Stimulated activated effector memory CD8-positive, alpha-beta T cell treated with anti-CD3 and anti-CD28 coated beads, Interleukin-12 subunit alpha, Interleukin-12 subunit beta, amount 100 ng/mL, for 72 hours (primary cell): ENCODE data around the gene QPRT.
"Not testable (repeated sequence)": the region's sequence is repeated elsewhere in the genome, so short reads cannot be mapped to it uniquely, and the experiment has no call there.

Experiments used
- ATAC-seq: fragments of 150-1000 bp; cut with Tn5 transposase; 2 replicates; pipeline ENCODE4 v1.10.0; 2021
- DNase-seq, 2 donors: peaks; one replicate each; pipeline ENCODE4 v3.0.0; 2021 to 2022; ENCODE audit warnings: low spot score in 2 of 2
- H3K27ac Mint-ChIP-seq: one replicate; pipeline ENCODE4 v1.8.0; 2022; ENCODE audit warnings: mild to moderate bottlenecking, mixed read lengths
- H3K36me3 Mint-ChIP-seq: one replicate; pipeline ENCODE4 v1.8.0; 2022; ENCODE audit warnings: mild to moderate bottlenecking, mixed read lengths
- H3K4me1 Mint-ChIP-seq: one replicate; pipeline ENCODE4 v1.8.0; 2022; ENCODE audit warnings: mixed read lengths
- H3K4me3 Mint-ChIP-seq: one replicate; pipeline ENCODE4 v1.8.0; 2022; ENCODE audit warnings: mild to moderate bottlenecking, mixed read lengths
- H3K9me3 Mint-ChIP-seq: one replicate; pipeline ENCODE4 v1.8.0; 2022; ENCODE audit warnings: mixed read lengths

QPRT gene

GRCh38 chr16:29674188-29674587, 4.8 kb upstream of the QPRT start:
- Mint-ChIP-seq H3K36me3 (peaks cover 41% of the 10 kb centered on the region), H3K4me3 (no peak overlapping the region), H3K9me3 (no peaks in the 10 kb centered on the region), H3K27ac (no peak overlapping the region), H3K4me1 (peaks cover 29% of the 10 kb centered on the region)
- DNase-seq (no peak), ATAC-seq (no peak)

- DNase-seq (no peak), ATAC-seq (peak; percentile 67)
- H3K9me3 Mint-ChIP-seq = no peaks in the 10 kb centered on the region
- peaks cover 26% of the 10 kb centered on the region for H3K4me1 Mint-ChIP-seq
- no peak overlapping the region for H3K4me3 Mint-ChIP-seq
- H3K27ac Mint-ChIP-seq = no peak overlapping the region
- peaks cover 22% of the 10 kb centered on the region for H3K36me3 Mint-ChIP-seq
These were observed 3.0 kb upstream of the QPRT start for GRCh38 chr16:29675811-29676643.

GRCh38 chr16:29676989-29677785, 1.8 kb upstream of the QPRT start:
- no peak overlapping the region for H3K27ac Mint-ChIP-seq
- peaks cover 20% of the 10 kb centered on the region for H3K4me1 Mint-ChIP-seq
- no peak for DNase-seq
- no peak for ATAC-seq
- H3K4me3 Mint-ChIP-seq = no peak overlapping the region
- H3K36me3 Mint-ChIP-seq = peaks cover 11% of the 10 kb centered on the region
- H3K9me3 Mint-ChIP-seq = no peaks in the 10 kb centered on the region

- H3K36me3 Mint-ChIP-seq = no peaks in the 10 kb centered on the region
- peaks cover 12% of the 10 kb centered on the region for H3K4me1 Mint-ChIP-seq
- H3K9me3 Mint-ChIP-seq = no peaks in the 10 kb centered on the region
- no peak for ATAC-seq
- peak overlapping the region; percentile 75 for H3K27ac Mint-ChIP-seq
- H3K4me3 Mint-ChIP-seq = peak overlapping the region; percentile 57
- no peak for DNase-seq
These were observed 1.2 kb downstream of the QPRT start for GRCh38 chr16:29680180-29680598.

- Mint-ChIP-seq H3K36me3 (no peaks in the 10 kb centered on the region), H3K27ac (peak overlapping the region; percentile 16), H3K4me1 (peaks cover 20% of the 10 kb centered on the region), H3K9me3 (no peaks in the 10 kb centered on the region), H3K4me3 (no peak overlapping the region)
- ATAC-seq (no peak), DNase-seq (no peak)
These were observed 4.6 kb downstream of the QPRT start for GRCh38 chr16:29683543-29684090.

- Mint-ChIP-seq H3K9me3 (no peaks in the 10 kb centered on the region), H3K36me3 (no peaks in the 10 kb centered on the region), H3K27ac (no peak overlapping the region), H3K4me1 (peaks cover 13% of the 10 kb centered on the region), H3K4me3 (no peak overlapping the region)
- no peak for DNase-seq
- ATAC-seq = no peak
These were observed 5.7 kb downstream of the QPRT start for GRCh38 chr16:29684679-29685078.

GRCh38 chr16:29686740-29687332, 7.9 kb downstream of the QPRT start:
- Mint-ChIP-seq H3K4me1 (peaks cover 17% of the 10 kb centered on the region), H3K36me3 (no peaks in the 10 kb centered on the region), H3K27ac (peak overlapping the region; percentile 48), H3K4me3 (no peak overlapping the region), H3K9me3 (no peaks in the 10 kb centered on the region)
- ATAC-seq (no peak), DNase-seq (no peak)

GRCh38 chr16:29687755-29688154, 8.8 kb downstream of the QPRT start:
- no peaks in the 10 kb centered on the region for H3K36me3 Mint-ChIP-seq
- DNase-seq = no peak

GRCh38 chr16:29688172-29688571, 9.2 kb downstream of the QPRT start:
- Mint-ChIP-seq H3K9me3 (no peaks in the 10 kb centered on the region), H3K4me1 (peaks cover 18% of the 10 kb centered on the region), H3K4me3 (no peak overlapping the region), H3K36me3 (no peaks in the 10 kb centered on the region), H3K27ac (no peak overlapping the region)
- no peak for DNase-seq
- no peak for ATAC-seq

More at GRCh38 chr16:29687755-29688154, 8.8 kb downstream of the QPRT start:
- no peak for ATAC-seq
- H3K4me3 Mint-ChIP-seq = no peak overlapping the region
- H3K9me3 Mint-ChIP-seq = no peaks in the 10 kb centered on the region
- peaks cover 18% of the 10 kb centered on the region for H3K4me1 Mint-ChIP-seq
- no peak overlapping the region for H3K27ac Mint-ChIP-seq

- H3K27ac Mint-ChIP-seq, ATAC-seq, DNase-seq, H3K36me3 Mint-ChIP-seq, H3K4me3 Mint-ChIP-seq, H3K9me3 Mint-ChIP-seq: not testable (repeated sequence)
- peaks cover 18% of the 10 kb centered on the region for H3K4me1 Mint-ChIP-seq
These were observed 10.7 kb downstream of the QPRT start for GRCh38 chr16:29689490-29690351.

- H3K27ac Mint-ChIP-seq, H3K4me3 Mint-ChIP-seq, H3K36me3 Mint-ChIP-seq: not testable (repeated sequence)
These were observed 13.6 kb downstream of the QPRT start for GRCh38 chr16:29692606-29693005.

GRCh38 chr16:29694384-29695195, 15.6 kb downstream of the QPRT start:
- Mint-ChIP-seq H3K4me3 (no peak overlapping the region), H3K4me1 (peaks cover 6% of the 10 kb centered on the region), H3K36me3 (no peaks in the 10 kb centered on the region), H3K9me3 (no peaks in the 10 kb centered on the region), H3K27ac (no peak overlapping the region)
- no peak for DNase-seq
- ATAC-seq = no peak

More at GRCh38 chr16:29692606-29693005, 13.6 kb downstream of the QPRT start:
- H3K4me1 Mint-ChIP-seq = peaks cover 11% of the 10 kb centered on the region
- H3K9me3 Mint-ChIP-seq, DNase-seq, ATAC-seq: not testable (repeated sequence)

GRCh38 chr16:29695675-29696074, 16.7 kb downstream of the QPRT start:
- H3K27ac Mint-ChIP-seq, ATAC-seq, DNase-seq, H3K4me3 Mint-ChIP-seq, H3K9me3 Mint-ChIP-seq, H3K4me1 Mint-ChIP-seq, H3K36me3 Mint-ChIP-seq: not testable (repeated sequence)

GRCh38 chr16:29696881-29697331, 17.9 kb downstream of the QPRT start:
- H3K27ac Mint-ChIP-seq = no peak overlapping the region
- H3K4me3 Mint-ChIP-seq = no peak overlapping the region
- DNase-seq (no peak), ATAC-seq (no peak)
- H3K9me3 Mint-ChIP-seq = no peaks in the 10 kb centered on the region
- H3K36me3 Mint-ChIP-seq = peaks cover 6% of the 10 kb centered on the region
- H3K4me1 Mint-ChIP-seq = peaks cover 16% of the 10 kb centered on the region
